COR-L47 (cell line): ENCODE results near the gene UNC45A.
A peak's percentile ranks its signal among the peaks of the same experiment; 100 is the strongest.
"Not testable (repeated sequence)": the region's sequence is repeated elsewhere in the genome, so short reads cannot be mapped to it uniquely, and the experiment has no call there.

Experiments
- DNase-seq: peaks from one replicate; lab custom pipeline; 2025; lab: John Stamatoyannopoulos, UW

The UNC45A gene

GRCh38 chr15:90934949-90935751 is at the start of gene UNC45A:
TSS of gene UNC45A (plus strand) at chr15:90935285. CDS start at chr15:90935325, 40 bp downstream.
- DNase-seq: peak; percentile 90

- peak; percentile 59 for DNase-seq
Observed at GRCh38 chr15:90885432-90886290, 49.4 kb upstream of the UNC45A start.

GRCh38 chr15:90886291-90886614 is 48.8 kb upstream of the UNC45A start:
- DNase-seq: no peak

GRCh38 chr15:90887037-90887481 is 48.0 kb upstream of the UNC45A start:
- DNase-seq: no peak

GRCh38 chr15:90889313-90889730 is 45.8 kb upstream of the UNC45A start:
- no peak for DNase-seq

- DNase-seq: no peak
Observed at GRCh38 chr15:90889736-90890456, 45.2 kb upstream of the UNC45A start.

- DNase-seq: no peak
Observed at GRCh38 chr15:90890839-90891238, 44.2 kb upstream of the UNC45A start.

GRCh38 chr15:90891346-90891949 is 43.6 kb upstream of the UNC45A start:
- DNase-seq: no peak

- no peak for DNase-seq
Observed at GRCh38 chr15:90892023-90892422, 43.1 kb upstream of the UNC45A start.

- no peak for DNase-seq
Observed at GRCh38 chr15:90892498-90893174, 42.4 kb upstream of the UNC45A start.

- no peak for DNase-seq
Observed at GRCh38 chr15:90893175-90894090, 41.7 kb upstream of the UNC45A start.

- peak; percentile 64 for DNase-seq
Observed at GRCh38 chr15:90895571-90896117, 39.4 kb upstream of the UNC45A start.

- DNase-seq: not testable (repeated sequence)
Observed at GRCh38 chr15:90897131-90897655, 37.9 kb upstream of the UNC45A start.

GRCh38 chr15:90901175-90902039 is 33.7 kb upstream of the UNC45A start:
- no peak for DNase-seq

GRCh38 chr15:90902040-90902839 is 32.8 kb upstream of the UNC45A start:
- DNase-seq: peak; percentile 64

GRCh38 chr15:90902840-90903732 is 32.0 kb upstream of the UNC45A start, which contains the start of gene MAN2A2:
TSS of gene MAN2A2 (plus strand) at chr15:90903302. CDS start at chr15:90904208, 906 bp downstream.
- DNase-seq: peak; percentile 23
